Osteoblast (primary cell): ENCODE measurements around the gene JPH2. TPM values are rescaled to one million over a fixed set of nuclear protein-coding genes. Genes with fewer than 3 reads are reported as not detected.

Experiments
- DNase-seq: peaks from one replicate; pipeline ENCODE4 v3.0.0; 2011; ENCODE audit warnings: low spot score, mixed read lengths; ENCODE audit not compliant: insufficient read length; ENCODE audit errors: missing footprints
- H2AFZ ChIP-seq: 2 replicates; pipeline ENCODE4 v1.6.0; 2011; ENCODE audit warnings: mild to moderate bottlenecking, low read length
- H3K27ac ChIP-seq: 2 replicates; pipeline ENCODE4 v1.5.1; 2011; ENCODE audit warnings: mild to moderate bottlenecking, low read depth, low read length, moderate library complexity
- H3K27me3 ChIP-seq: 2 replicates; pipeline ENCODE4 v1.6.0; 2012; ENCODE audit warnings: mild to moderate bottlenecking, control low read depth, inconsistent platforms, low read length, moderate library complexity; ENCODE audit not compliant: insufficient read depth
- H3K36me3 ChIP-seq: 2 replicates; pipeline ENCODE4 v1.5.1; 2011; ENCODE audit warnings: mild to moderate bottlenecking, low read length, control low read depth, moderate library complexity; ENCODE audit not compliant: insufficient read depth
- H3K4me1 ChIP-seq: 2 replicates; pipeline ENCODE4 v1.5.1; 2011; ENCODE audit warnings: mild to moderate bottlenecking, low read length, control low read depth, moderate library complexity; ENCODE audit not compliant: insufficient read depth
- H3K4me2 ChIP-seq: 2 replicates; pipeline ENCODE4 v1.6.0; 2011; ENCODE audit warnings: mild to moderate bottlenecking, low read length; ENCODE audit not compliant: insufficient read depth
- H3K4me3 ChIP-seq: fragments of 200-600 bp; sonication (generic); 3 replicates; pipeline ENCODE4 v1.5.1; 2012; ENCODE audit warnings: mild to moderate bottlenecking, low read length, inconsistent platforms; ENCODE audit not compliant: insufficient read depth
- H3K79me2 ChIP-seq: 2 replicates; pipeline ENCODE4 v1.6.0; 2012; ENCODE audit warnings: mild to moderate bottlenecking, low read length, control low read depth, inconsistent platforms; ENCODE audit not compliant: insufficient read depth
- H3K9me3 ChIP-seq: 2 replicates; pipeline ENCODE4 v1.5.1; 2011; ENCODE audit warnings: low read depth, low read length, control low read depth
- H4K20me1 ChIP-seq: 2 replicates; pipeline ENCODE4 v1.6.0; 2012; ENCODE audit warnings: mild to moderate bottlenecking, low read length, control low read depth; ENCODE audit not compliant: insufficient read depth
- total RNA-seq: library from RNA; depleted of rRNA; stranded (reverse); fragments of >200 nt; gene quantifications from 2 replicates; pipeline ENCODE4 v1.2.3, GENCODE V29; 2012
- TF ChIP-seq, protein P1 (sequence below): IDR thresholded peaks from 2 replicates; pipeline ENCODE4 v1.5.1; 2011; ENCODE audit warnings: mild to moderate bottlenecking, low read depth, low read length, moderate library complexity; ENCODE audit errors: extremely low read depth

The JPH2 gene
- total RNA-seq, 1 donor: 2.2 TPM

DNA sequence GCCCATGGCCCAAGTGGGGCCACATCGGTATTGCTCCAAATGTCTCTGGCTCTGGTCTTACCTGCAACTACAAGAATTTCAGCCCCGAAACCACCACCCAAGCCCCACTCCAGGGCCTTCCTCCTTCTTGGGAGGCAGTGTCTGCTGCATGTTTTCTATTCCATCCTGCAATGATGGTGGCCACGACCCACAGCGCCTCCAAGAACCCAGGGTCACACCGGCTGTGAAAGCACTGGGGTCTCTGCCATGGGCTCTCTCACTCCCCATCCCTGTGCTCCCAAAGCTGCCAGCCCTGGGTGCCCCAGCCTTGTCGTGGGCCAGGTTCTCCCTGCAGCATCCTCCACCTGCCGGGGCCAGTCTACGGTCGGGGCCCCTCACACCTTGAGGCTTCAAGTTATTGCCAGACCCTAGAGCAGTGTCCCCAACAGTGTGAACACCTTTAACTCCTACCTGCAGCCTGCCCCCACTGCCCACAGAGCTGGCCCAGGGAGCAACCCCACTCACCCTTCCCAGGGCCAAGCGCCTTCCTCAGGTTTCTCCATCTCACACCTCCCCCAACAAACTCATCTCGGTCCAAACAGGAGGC lies 115.4 kb downstream of the JPH2 start:
- TF ChIP-seq, protein P1, sequence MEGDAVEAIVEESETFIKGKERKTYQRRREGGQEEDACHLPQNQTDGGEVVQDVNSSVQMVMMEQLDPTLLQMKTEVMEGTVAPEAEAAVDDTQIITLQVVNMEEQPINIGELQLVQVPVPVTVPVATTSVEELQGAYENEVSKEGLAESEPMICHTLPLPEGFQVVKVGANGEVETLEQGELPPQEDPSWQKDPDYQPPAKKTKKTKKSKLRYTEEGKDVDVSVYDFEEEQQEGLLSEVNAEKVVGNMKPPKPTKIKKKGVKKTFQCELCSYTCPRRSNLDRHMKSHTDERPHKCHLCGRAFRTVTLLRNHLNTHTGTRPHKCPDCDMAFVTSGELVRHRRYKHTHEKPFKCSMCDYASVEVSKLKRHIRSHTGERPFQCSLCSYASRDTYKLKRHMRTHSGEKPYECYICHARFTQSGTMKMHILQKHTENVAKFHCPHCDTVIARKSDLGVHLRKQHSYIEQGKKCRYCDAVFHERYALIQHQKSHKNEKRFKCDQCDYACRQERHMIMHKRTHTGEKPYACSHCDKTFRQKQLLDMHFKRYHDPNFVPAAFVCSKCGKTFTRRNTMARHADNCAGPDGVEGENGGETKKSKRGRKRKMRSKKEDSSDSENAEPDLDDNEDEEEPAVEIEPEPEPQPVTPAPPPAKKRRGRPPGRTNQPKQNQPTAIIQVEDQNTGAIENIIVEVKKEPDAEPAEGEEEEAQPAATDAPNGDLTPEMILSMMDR: no peak
- Histone ChIP-seq H3K27me3 (peaks cover 22% of the 10 kb centered on the region), H3K4me2 (no peak overlapping the region), H2AFZ (no peak overlapping the region), H3K79me2 (no peaks in the 10 kb centered on the region), H3K36me3 (no peaks in the 10 kb centered on the region), H4K20me1 (no peaks in the 10 kb centered on the region), H3K4me3 (no peak overlapping the region), H3K9me3 (no peaks in the 10 kb centered on the region), H3K27ac (no peak overlapping the region), H3K4me1 (peaks cover 5% of the 10 kb centered on the region)
- DNase-seq: no peak

DNA sequence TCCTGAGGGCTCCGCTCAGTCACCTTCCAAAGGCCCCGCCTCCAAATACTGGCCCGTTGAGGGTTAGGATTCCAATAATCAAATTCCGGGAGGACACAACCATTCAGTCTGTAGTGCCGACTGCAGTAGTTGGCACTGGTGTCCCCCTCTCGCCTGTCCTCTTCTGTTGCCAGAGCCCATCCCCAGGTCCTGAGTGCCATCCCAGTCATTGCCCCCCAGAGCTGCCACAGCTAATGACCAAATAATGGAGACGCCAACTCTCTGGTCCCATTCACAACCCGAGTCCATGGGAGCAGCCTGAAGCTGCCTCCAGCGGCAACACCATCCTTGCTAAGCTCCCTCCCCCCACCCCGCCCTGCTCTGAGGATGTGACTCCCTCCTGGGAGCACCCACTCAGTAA lies 115.9 kb downstream of the JPH2 start:
- H2AFZ ChIP-seq: no peak overlapping the region
- H3K36me3 ChIP-seq: no peaks in the 10 kb centered on the region
- peaks cover 22% of the 10 kb centered on the region for H3K27me3 ChIP-seq
- no peaks in the 10 kb centered on the region for H3K9me3 ChIP-seq
- no peak for DNase-seq
- H3K4me2 ChIP-seq: no peak overlapping the region
- TF ChIP-seq, protein P1: no peak
- H3K27ac ChIP-seq: no peak overlapping the region
- H3K4me3 ChIP-seq: no peak overlapping the region
- H3K79me2 ChIP-seq: no peaks in the 10 kb centered on the region
- H3K4me1 ChIP-seq: peaks cover 5% of the 10 kb centered on the region
- H4K20me1 ChIP-seq: no peaks in the 10 kb centered on the region

DNA sequence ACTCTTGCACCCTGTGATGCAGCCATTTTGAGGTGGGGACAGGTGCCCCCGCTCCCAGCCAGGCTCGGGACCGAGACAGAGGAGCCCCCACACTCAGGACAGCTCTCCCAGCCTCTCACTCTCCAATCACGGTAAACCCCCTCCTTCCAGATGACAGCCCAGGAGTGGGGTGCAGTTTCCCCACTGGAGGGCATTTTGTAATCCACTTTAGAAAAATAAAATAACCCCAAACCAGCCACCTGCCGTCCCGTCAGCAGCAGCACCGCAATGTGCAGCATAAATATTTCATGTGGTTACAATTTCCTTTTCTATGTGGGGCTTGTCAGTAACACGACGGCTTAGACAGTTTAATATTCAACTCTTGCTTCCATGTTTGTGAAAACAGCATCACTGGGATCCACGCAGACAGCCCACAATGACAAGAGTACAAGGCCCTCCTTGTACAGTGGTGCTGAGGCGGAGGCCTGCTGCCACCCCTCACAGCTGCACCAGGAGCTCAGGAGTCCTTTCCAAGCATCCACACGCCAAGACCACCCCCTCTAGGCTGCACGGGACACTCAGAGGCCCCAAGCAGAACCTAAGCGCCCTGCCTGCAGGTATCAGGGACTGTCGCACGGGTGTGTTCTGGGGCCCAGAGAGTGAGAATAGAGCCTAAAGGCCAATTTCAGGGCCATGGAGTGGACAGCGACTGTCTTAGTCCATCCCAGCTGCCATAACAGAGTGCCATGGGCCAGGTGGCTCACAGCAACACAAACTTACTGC lies 116.7 kb downstream of the JPH2 start:
- Histone ChIP-seq H3K27ac (no peak overlapping the region), H3K9me3 (no peaks in the 10 kb centered on the region), H3K4me1 (peaks cover 5% of the 10 kb centered on the region), H3K27me3 (peaks cover 22% of the 10 kb centered on the region), H3K36me3 (no peaks in the 10 kb centered on the region), H3K79me2 (no peaks in the 10 kb centered on the region), H2AFZ (no peak overlapping the region), H4K20me1 (no peaks in the 10 kb centered on the region), H3K4me2 (no peak overlapping the region), H3K4me3 (no peak overlapping the region)
- TF ChIP-seq, protein P1: no peak
- DNase-seq: peak; percentile 74

DNA sequence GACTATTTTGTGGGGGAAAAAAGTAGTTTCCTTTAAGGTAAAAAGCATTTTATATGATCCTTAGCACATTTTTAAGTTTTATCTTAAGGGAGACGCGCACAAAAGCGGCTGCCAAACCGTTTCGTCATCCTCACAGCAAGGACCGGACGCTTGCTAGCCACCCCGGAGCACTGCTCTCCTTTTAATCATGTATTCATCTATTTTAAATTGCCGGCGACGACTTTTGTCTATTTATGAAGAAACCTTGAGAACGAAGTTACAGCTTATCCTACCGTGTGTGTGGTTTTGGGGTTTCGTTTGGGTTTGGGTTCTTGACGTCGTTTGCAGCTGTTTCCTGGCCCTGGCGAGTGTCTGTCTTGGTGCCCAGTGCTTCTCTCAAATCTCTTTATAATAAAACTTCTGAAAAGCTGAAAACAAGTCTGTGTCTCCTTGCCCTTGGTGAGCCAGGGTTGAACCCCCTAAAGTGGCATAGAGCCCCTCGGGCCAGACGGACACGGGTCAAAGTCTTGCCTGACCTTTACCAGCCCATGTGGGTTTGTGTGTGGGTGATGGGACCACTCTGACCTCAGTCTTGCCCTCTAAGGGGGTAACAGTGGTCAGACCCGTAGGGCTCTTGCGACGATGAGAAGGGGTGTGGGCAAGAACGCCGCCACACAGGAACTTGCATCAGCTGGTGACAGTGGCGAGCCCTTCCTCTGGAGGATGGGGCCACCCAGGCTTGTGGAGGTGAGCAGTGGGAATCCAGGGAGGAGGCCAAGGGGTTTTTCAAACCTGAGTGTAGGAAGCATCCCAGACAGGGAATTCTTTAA lies 117.6 kb downstream of the JPH2 start:
- no peaks in the 10 kb centered on the region for H4K20me1 ChIP-seq
- no peaks in the 10 kb centered on the region for H3K36me3 ChIP-seq
- H3K4me3 ChIP-seq: no peak overlapping the region
- no peaks in the 10 kb centered on the region for H3K9me3 ChIP-seq
- no peaks in the 10 kb centered on the region for H3K79me2 ChIP-seq
- no peak overlapping the region for H3K4me2 ChIP-seq
- no peak overlapping the region for H3K27ac ChIP-seq
- TF ChIP-seq, protein P1: no peak
- H3K4me1 ChIP-seq: peaks cover 2% of the 10 kb centered on the region
- DNase-seq: peak; percentile 66
- H3K27me3 ChIP-seq: peaks cover 22% of the 10 kb centered on the region
- H2AFZ ChIP-seq: no peak overlapping the region
